ENCODE measurements around the gene CLIP1.

- TF ChIP-seq GATA2 (IDR thresholded peaks at IDR 0.05; ENCODE audit: low read depth, low read length), result no peak
- TF ChIP-seq GATA3 (IDR thresholded peaks at IDR 0.05; ENCODE audit: low read depth, low read length), result no peak
Measured at GRCh38 chr12:122394626-122395194, 27.8 kb downstream of the CLIP1 start.
